GM11168 (cell line): ENCODE measurements around the gene KTN1.

ENCODE experiments used
- in situ Hi-C: fragments of 300-500 bp; cut with MboI; formaldehyde crosslinking; loops from one replicate; pipeline ENCODE4 v1.12.0; 2022; ENCODE audit warnings: low sequenced_read_pairs; ENCODE audit not compliant: unreplicated experiment

KTN1 gene

DNA sequence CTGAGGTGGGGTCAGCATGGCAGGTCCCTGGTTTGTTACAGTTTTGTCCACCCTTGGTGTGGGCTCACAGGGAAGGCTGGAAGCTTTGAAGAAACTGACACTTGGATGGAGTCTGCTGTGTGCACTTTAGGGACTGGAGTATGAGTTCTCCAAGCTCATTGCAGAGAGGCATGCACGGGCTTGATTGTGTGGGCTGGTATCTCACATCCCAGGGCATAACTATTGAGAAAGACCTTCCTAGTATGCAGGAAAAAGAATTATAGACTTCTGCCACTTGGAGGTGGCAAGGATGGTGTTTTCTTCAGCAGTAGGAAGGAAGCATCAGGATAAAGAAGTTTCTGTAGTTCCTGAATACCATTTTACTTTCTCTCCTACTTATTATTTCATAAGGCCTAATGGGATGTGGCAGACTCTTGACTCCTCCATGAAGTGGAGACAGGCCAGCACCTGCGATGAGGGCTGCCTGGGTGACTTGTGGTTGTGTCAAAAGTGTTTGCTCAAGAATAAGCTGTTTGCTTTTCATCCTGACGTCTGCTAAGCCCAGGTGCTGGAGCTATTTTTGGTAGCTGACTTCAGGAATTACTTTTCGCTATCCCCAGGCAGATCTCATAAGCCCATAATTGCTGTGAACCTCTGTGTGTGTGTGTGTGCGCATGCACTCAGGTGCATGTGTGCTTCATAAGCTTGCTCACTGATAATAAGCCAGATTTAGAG, 125.8 kb downstream of the KTN1 start:
- in situ Hi-C loops = loop anchor here (25.0 kb wide), 1 partner anchor 269 kb away; the partner anchor contains the start of gene TBPL2

DNA sequence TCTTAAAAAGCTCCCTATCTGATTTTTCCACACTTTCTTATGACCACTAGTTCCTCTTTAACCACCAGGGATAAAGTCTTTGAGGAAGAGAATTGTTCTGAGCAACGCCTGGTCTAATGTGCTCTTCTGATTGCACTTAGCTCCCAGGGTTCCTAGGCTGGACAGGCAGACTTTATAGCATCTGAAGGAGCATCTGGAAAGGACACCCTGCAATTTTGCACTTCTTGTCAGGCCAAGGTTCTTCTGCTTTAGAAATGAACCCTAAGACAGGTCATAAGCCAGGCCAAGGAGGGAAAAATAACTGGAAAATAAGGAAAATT, 126.3 kb downstream of the KTN1 start:
- in situ Hi-C loops = loop anchor here (25.0 kb wide), 1 partner anchor 269 kb away; the partner anchor contains the start of gene TBPL2

DNA sequence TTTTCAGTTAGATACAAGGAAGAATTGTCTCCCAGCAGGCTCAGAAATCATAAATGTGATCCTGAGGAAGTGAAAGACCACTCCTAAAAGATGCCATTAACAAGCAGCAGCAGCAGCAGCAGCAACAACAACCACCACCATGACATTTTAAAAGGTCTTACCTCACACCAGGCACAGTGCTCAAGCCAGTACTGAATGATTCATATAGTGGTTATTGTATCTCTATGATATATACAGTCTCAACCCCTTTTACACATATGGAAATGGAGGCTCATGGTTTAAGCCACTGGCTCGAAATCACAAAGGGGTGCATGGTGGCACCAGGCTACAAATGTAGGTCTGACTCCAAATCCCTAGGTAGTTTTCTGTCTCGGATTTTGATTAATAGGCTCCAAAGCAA, 126.9 kb downstream of the KTN1 start:
- in situ Hi-C loops = loop anchor here (25.0 kb wide), 1 partner anchor 270 kb away; the partner anchor contains the start of gene TBPL2

DNA sequence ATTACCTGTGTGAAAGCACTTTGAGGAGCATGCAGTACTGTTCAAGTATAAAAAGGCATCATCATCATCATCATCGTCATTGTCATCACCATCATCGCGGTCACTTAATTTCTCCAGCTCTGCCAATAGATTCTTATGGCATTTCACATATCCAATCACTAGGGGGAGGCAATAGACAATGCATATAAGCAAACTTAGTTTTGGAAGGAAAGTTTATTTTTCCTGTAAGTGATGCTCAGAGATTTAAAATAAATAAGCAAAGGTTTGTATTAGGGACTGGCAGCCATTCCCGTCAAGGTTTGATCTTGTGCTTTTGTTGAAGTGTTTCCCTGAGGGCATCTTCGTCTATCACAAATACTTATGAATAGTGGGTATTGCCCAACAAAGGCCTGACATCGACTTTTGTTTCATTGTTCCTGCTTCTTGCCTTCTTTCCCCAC, 127.4 kb downstream of the KTN1 start:
- in situ Hi-C loops = loop anchor here (25.0 kb wide), 1 partner anchor 270 kb away; the partner anchor contains the start of gene TBPL2

DNA sequence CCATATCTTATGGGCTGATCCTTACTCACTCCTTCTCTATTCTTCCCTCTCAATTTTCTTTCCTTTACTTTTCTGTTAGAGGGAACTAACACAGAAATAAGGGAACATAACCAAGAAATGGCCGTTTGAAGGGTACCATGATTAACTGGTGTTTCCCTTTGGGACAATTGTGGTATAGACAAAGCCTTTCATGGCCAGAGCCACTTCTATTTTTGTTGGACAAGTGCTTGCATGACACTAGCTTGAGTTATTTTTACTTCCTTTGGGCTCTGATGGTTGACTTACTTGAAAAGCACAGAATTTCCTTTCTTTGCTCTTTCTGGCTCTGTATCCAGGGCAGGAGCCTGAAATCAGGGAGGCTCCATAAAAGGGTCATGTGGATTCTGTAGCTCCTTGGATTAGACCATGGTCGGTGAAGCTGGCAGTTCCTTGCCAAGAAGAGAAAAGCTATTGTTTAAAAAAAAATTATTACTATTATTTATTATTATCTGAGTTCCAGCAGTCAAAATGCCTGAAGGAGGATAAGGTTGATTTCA, 130.6 kb downstream of the KTN1 start:
- in situ Hi-C loops = loop anchor here (25.0 kb wide), 1 partner anchor 273 kb away; the partner anchor contains the start of gene TBPL2

DNA sequence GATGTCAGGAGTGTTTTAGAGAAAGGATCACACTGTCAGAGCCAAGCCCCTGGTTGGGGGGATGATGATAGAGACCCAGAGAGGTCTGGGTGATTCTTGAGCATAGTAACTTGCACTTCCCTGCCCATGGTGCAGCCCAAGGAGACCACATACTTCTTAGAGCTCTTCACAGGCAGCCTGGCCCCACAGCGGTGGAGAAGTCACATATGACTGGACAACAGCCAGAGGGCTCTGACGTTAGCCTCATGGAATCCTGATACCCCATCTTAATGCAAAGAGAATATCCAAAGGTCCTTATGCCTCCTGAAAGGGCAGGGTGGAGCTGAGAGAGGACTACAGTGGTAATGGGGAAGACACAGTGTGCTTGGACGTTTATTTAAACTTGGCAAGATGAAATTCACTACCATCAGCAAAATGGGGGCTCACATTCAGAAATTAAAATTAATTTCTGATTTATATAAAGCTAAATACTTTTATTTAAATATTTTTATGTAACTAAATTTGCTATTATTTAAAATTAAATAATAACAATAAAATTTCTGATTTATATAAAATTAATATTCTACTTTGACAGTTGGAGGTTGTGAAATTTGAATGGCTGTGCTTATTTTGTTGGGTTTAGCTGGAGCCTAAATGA, 131.3 kb downstream of the KTN1 start:
- in situ Hi-C loops = loop anchor here (25.0 kb wide), 1 partner anchor 274 kb away; the partner anchor contains the start of gene TBPL2

DNA sequence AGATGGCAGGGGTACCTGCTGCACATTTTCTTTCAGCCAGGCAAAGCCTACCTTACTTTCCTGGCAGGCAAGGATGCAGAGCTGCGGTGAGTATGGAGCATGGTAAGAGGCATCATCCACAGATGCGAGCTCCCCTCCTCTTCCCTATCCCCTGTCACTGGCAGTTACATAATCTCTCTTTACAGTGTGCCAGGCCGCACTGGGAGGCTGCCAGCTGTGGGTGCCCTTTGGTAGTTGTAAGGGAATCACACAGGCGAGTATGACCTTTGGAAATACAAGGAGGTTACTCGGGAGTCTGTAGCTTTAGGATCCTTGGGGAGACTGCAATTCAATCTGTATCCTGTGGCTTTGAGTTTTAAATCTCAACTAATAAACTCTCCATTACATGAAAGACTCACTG, 132.5 kb downstream of the KTN1 start:
- in situ Hi-C loops = loop anchor here (25.0 kb wide), 1 partner anchor 275 kb away; the partner anchor contains the start of gene TBPL2

DNA sequence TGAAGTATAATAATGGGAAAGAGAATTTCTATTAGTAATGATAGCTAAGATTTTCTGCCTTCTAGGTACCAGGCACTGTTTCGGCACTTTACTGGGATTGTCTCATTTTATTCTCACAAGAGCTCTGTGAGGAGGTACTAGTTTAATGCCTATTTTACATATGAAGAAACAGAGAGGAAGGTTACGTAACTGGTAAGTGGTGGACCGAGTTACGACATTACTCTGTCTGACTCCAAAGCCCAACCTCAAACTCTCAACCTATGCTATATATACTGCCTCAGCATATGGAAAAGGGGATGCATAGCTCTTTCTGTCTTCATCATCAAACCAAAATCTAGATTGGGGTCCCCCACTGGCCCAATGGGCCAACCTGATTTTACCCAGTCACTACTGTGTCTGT, 133.5 kb downstream of the KTN1 start:
- in situ Hi-C loops = loop anchor here (25.0 kb wide), 1 partner anchor 276 kb away; the partner anchor contains the start of gene TBPL2

DNA sequence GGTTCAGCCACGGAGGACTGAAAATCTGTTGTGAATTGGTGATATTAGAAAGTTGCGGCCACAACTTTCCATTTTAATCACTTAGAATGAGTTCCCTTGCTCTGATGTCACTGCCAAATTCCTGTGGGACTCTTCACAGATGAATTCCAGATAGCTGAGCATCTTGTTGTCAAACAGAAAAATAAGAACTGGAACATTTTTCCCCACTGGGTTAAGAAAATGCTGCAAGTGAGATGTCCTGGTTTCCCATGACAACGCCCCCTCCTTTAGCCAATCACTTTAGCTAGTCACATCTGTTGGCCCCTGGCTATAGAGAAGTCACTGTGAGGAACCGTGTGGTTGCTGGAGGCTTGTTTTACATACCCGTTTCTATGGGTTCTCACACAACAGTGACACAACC, 135.9 kb downstream of the KTN1 start:
- in situ Hi-C loops = loop anchor here (25.0 kb wide), 1 partner anchor 279 kb away; the partner anchor contains the start of gene TBPL2

DNA sequence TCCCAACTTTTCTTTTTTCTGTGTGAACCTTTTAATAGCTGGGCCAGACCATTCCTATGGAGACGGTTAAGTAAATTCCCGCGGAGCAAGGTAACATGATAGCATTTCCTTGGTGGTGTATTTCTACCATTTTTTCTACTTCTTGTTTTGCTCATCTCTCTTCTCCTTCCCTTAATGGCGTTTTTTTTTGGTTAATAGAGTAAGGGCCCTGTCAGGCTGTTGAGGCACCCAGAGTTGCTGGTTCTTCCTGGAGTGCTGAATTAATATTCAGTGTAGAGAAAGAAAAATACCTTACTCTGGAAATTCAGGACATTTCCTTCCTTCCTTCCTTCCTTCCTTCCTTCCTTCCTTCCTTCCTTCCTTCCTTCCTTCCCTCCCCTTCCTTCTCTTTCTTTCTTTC, 137.6 kb downstream of the KTN1 start:
- in situ Hi-C loops = loop anchor here (25.0 kb wide), 1 partner anchor 280 kb away; the partner anchor contains the start of gene TBPL2

DNA sequence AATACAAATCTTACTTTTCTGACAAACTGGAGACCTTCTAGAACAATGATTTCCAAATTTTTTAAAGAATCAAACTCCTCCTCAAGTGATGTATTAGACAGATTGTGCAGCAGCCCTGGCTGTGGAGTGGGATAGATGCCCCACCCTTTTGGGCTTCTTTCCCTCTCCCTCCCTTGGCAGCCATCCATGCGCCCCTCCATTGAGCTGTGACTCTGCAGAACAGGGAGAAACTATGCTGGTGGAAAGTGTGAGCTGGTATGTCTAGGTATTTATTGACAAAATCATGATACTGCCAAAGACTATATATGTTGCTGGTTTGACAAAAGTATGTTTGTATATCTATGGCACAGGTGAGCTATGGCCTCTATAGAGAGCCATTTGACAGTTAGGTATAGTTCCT, 138.5 kb downstream of the KTN1 start:
- in situ Hi-C loops = loop anchor here (25.0 kb wide), 1 partner anchor 281 kb away; the partner anchor contains the start of gene TBPL2

DNA sequence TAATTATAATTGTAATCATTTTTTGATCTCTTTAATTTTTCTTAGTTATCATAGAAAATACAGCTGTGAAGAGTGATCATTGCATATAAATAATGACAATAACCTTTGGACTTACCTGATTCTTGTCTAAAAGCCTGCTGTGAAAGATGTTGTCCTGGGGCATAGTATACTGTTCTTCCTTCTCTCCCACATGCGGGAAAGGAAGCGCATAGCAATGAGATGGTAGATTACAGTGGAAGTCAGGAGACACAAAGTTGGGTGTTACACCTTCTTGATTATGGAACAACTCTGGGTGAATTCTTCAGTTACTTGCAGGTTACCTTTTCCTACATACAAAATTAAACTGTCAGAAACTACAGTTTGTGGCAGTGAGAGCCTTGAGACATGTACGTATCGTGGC, 140.8 kb downstream of the KTN1 start:
- in situ Hi-C loops = loop anchor here (25.0 kb wide), 1 partner anchor 283 kb away; the partner anchor contains the start of gene TBPL2

DNA sequence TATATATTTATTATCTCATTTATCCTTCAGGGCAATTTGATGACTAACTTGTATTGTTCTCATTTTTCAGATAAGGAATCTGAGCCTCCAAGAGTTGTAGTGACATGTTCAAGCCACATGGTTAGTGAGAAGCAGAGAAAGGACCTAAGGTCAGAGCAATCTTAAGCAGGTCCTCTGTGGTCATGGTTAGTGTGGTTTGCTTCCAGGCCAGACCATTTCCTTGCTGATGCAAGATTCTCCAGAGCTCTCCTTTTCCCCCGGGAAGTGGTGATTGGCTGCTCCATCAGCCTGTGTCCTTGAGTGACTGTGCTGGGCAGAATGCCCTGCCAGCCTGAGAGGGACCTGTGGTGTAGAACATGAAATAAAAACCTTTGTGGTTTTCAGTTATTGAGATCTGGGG, 141.3 kb downstream of the KTN1 start:
- in situ Hi-C loops = loop anchor here (25.0 kb wide), 1 partner anchor 284 kb away; the partner anchor contains the start of gene TBPL2

DNA sequence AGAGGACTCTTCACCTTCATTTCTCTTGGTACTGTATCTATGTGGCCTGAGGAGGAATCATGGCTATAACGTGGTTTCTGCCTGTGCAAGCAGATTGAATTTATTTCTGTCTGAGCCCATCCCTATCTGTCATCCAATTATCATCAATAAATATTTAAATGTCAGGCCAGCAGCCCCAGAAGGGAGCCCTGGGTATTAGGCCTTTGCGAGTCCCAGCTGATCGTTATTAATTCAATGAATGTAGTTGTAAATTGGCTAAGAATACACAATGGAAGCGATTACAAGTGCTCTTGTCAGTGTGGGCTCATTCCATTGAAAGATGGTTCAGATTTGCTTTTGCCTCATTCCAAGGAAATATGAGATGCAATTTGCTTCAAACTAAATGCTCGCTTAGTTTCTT, 142.0 kb downstream of the KTN1 start:
- in situ Hi-C loops = loop anchor here (25.0 kb wide), 1 partner anchor 285 kb away; the partner anchor contains the start of gene TBPL2

DNA sequence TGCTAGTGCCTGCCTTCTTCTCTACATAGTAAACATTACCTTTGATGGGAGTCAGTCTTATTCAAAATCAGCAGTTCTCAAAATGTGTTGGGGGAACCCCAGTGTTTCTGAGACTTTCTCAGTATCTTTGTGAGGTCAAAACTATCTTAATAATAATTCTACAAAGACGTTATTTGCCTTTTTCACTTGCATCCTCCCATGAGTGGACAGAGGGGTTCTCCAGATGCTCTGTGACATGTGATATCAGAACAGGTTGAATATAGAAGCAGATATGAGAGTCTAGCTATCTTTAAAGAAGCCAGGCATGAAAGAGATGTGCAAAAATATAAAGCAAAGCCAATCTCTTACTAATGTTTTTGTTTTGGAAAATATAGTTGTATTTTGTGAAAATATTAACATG, 144.7 kb downstream of the KTN1 start:
- in situ Hi-C loops = loop anchor here (25.0 kb wide), 1 partner anchor 287 kb away; the partner anchor contains the start of gene TBPL2

DNA sequence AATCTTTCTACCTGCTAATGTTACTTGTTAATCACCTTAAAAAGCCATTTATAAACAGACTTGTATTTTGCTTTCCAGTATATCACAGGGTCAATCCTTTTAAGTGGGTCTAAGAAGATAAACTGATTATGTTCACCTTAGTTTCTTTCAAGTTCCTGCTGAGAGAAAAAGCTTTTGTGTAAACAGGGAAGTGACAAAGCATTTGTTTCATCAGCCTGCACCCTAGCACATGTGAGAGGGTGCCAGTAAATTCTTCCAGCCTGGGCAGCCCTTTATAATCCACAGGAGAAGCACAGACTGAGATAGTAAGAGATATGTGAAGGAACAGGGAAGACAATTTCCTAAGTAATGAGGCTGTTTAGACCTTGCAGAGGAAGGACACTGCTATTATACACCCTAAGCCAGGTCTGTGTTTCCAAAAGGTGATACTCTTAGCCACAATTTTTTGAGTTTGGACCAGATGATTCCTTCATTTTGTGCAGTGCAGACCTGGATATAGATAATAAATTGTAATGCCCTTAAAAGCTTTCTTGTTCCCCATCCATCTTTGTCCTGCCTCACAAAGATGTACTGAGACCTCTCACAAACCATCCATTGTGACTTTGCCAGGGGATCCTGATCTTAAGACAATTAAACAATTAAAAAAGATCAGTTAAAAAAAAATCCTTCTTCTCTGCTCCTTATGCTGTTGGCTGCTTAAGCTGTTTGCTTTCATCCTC, 150.7 kb downstream of the KTN1 start:
- in situ Hi-C loops = no loop called here

DNA sequence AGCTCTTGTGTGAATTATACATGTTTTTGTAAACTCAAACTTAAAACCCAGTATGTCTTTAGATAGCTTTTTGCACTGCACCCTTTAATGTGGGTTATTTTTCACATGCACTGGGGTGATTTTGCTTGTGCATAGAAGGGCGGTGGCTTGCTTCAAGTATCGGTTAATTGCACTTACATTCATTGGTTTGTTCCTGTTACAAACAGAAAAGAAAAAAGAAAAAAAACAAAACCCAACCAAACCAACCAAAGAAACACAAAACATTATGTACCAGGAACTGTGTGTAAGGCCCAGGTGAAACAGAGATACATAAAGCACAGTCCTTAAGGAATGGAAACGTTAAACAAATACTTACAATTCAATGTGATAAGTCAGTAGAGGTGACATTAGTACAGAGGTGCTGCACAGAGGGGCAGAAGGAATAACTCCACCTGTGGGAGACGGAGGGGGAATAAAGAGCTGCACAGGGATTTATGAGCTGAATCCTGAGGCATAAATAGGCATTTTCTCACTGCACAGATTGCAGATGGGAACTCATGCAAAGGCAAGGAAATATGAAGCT, 151.4 kb downstream of the KTN1 start:
- in situ Hi-C loops = no loop called here

DNA sequence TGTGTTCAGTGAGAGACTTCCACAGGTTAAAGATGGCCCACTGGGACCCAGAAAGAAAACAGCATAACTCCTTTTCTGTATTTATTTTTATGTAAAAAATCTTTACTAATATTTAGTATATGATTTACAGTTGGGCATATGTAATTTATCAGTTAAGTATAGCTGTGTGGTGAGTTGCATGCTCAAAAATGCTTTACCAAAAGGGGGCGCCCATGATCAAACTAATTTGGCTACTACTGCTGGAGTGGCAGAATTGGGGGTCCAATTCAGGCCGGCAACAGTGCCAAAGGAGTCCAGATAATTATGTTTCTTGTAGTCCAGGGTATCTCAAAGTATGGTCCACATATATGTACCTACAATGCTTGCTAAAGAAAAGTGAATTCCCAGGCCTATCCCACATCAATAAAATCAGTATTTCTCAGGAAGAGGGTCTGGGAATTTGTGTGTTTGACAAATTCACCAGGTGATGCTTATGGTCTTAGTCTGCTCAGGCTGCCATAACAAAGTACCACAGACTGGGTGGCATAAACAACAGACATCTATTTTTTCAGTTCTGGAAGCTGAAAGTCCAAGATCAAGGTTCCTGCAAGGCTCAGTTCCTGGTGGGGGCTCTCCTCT, 152.0 kb downstream of the KTN1 start:
- in situ Hi-C loops = no loop called here

DNA sequence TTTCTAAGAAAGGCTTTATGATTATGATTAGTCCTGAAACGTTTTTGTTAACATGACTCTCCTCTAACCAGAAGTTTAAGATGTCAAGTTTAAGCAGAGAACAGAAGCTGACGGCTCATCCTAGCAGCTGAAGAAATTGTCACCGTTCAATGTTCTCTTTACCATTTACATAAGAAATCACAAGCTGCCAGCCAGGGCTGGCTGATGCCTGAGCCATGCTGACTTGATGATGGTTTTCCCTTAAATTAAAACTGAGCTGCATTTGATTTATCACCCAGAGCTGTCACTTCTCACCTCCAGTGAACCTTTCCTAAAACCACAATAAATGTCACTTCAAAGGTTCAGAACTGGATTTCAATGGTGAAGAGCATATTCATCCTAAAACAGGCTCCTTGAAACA, 153.6 kb downstream of the KTN1 start:
- in situ Hi-C loops = no loop called here
